B cell (primary cell): ENCODE results near the gene KLF16. TPM values are rescaled to one million over a fixed set of nuclear protein-coding genes. Genes with fewer than 3 reads are reported as not detected.
A peak's percentile ranks its signal among the peaks of the same experiment; 100 is the strongest.

Experiments
- ATAC-seq: fragments of 200-7000 bp; cut with Tn5 transposase; one replicate; pipeline ENCODE4 v1.10.0; 2021; ENCODE audit warnings: low read depth, mild to moderate bottlenecking, moderate number of reproducible peaks, moderate library complexity
- CTCF ChIA-PET: fragments of 350-600 bp; sonication (Branson Sonifier 250); formaldehyde crosslinking; loops from one replicate; lab custom pipeline; 2021; ENCODE audit warnings: antibody characterized with exemption, inconsistent platforms; lab: Charles Lee
- POLR2A ChIA-PET: fragments of 350-600 bp; sonication (Branson Sonifier 250); formaldehyde crosslinking; loops from one replicate; lab custom pipeline; 2021; ENCODE audit warnings: antibody characterized with exemption; lab: Charles Lee
- DNase-seq: peaks from one replicate; pipeline ENCODE4 v3.0.0; 2013
- H2AFZ ChIP-seq: 2 replicates; pipeline ENCODE4 v1.6.1; 2012; ENCODE audit warnings: mild to moderate bottlenecking, low read depth, low read length; ENCODE audit not compliant: insufficient read depth, poor library complexity, severe bottlenecking
- H3K27ac ChIP-seq, 2 donors: 1 replicate in 1 of 2; 2 replicates in 1 of 2; pipeline ENCODE4 v1.5.1; 2012 to 2013; ENCODE audit warnings: low read length in 2 of 2, mild to moderate bottlenecking in 2 of 2, moderate library complexity in 1 of 2
- H3K27me3 ChIP-seq, 4 experiments: fragments of 200-600 bp in 1 of 4; sonication (generic) in 1 of 4; replicated peaks in 1 of 4; 1 replicate in 2 of 4; 2 replicates in 2 of 4; pipeline versions ENCODE4 v1.6.1 to v1.7.0; 2013 to 2016; ENCODE audit warnings: low read length in 3 of 4, mild to moderate bottlenecking in 2 of 4, mixed read lengths in 1 of 4, moderate library complexity in 1 of 4; ENCODE audit not compliant: insufficient read depth in 4 of 4, control insufficient read depth in 3 of 4; ENCODE audit errors: control extremely low read depth in 1 of 4
- H3K36me3 ChIP-seq, 2 experiments: replicated peaks in 1 of 2; 1 replicate in 1 of 2; 2 replicates in 1 of 2; pipeline versions ENCODE4 v1.6.1 to v1.7.1; 2013; ENCODE audit warnings: low read length in 1 of 2; ENCODE audit not compliant: insufficient read depth in 2 of 2, control insufficient read depth in 1 of 2; ENCODE audit errors: control extremely low read depth in 1 of 2, extremely low read depth in 1 of 2
- H3K4me1 ChIP-seq, 2 donors: fragments of 200-600 bp in 1 of 2; sonication (generic) in 1 of 2; 1 replicate in 1 of 2; 2 replicates in 1 of 2; pipeline versions ENCODE4 v1.5.1 to v1.6.1; 2013 to 2017; ENCODE audit warnings: low read length in 2 of 2; ENCODE audit not compliant: control insufficient read depth in 2 of 2, insufficient read depth in 2 of 2
- H3K4me2 ChIP-seq: replicated peaks from 2 replicates; pipeline ENCODE3; 2012; ENCODE audit warnings: mild to moderate bottlenecking, low read depth, low read length; ENCODE audit not compliant: poor library complexity, severe bottlenecking
- H3K4me3 ChIP-seq, 5 experiments: fragments of 200-600 bp in 1 of 5; sonication (generic) in 1 of 5; 1 replicate in 3 of 5; 2 replicates in 2 of 5; pipeline versions ENCODE4 v1.5.1 to v1.7.0; 2011 to 2016; ENCODE audit warnings: low read length in 4 of 5, mild to moderate bottlenecking in 4 of 5, low read depth in 2 of 5, control low read depth in 1 of 5, moderate library complexity in 1 of 5; ENCODE audit not compliant: insufficient read depth in 1 of 5; ENCODE audit errors: control extremely low read depth in 1 of 5, extremely low read depth in 1 of 5
- H3K79me2 ChIP-seq: fragments of 200-600 bp; sonication (generic); one replicate; pipeline ENCODE4 v1.6.0; 2016; ENCODE audit warnings: low read length; ENCODE audit not compliant: control insufficient read depth, insufficient read depth
- H3K9ac ChIP-seq: fragments of 200-600 bp; sonication (generic); 2 replicates; pipeline ENCODE4 v1.6.1; 2017; ENCODE audit warnings: mild to moderate bottlenecking, low read length, moderate library complexity
- H3K9me3 ChIP-seq, 3 donors: one replicate each; pipeline versions ENCODE4 v1.6.1 to v1.7.1; 2013; ENCODE audit warnings: low read length in 2 of 3; ENCODE audit not compliant: control insufficient read depth in 2 of 3, insufficient read depth in 1 of 3; ENCODE audit errors: control extremely low read depth in 1 of 3
- H4K20me1 ChIP-seq: 2 replicates; pipeline ENCODE4 v1.6.0; 2012; ENCODE audit warnings: mild to moderate bottlenecking, low read length; ENCODE audit not compliant: insufficient read depth, control insufficient read depth, poor library complexity, severe bottlenecking
- H3K27ac Mint-ChIP-seq: one replicate; pipeline ENCODE4 v1.8.0; 2021; ENCODE audit warnings: mixed read lengths
- H3K27me3 Mint-ChIP-seq: one replicate; pipeline ENCODE4 v1.8.0; 2021; ENCODE audit warnings: mixed read lengths
- H3K4me1 Mint-ChIP-seq: one replicate; pipeline ENCODE4 v1.8.0; 2021; ENCODE audit warnings: mixed read lengths
- H3K4me3 Mint-ChIP-seq: one replicate; pipeline ENCODE4 v1.8.0; 2021; ENCODE audit warnings: mixed read lengths
- H3K9me3 Mint-ChIP-seq: one replicate; pipeline ENCODE4 v1.8.0; 2022; ENCODE audit warnings: mixed read lengths; ENCODE audit not compliant: insufficient read depth
- CTCF ChIP-seq: fragments of 200-600 bp; IDR thresholded peaks from one replicate; pipeline ENCODE4 v1.8.0; 2022; ENCODE audit warnings: antibody characterized with exemption, mild to moderate bottlenecking
- EZH2 ChIP-seq: IDR thresholded peaks from 2 replicates; pipeline ENCODE4 v1.6.1; 2012; ENCODE audit warnings: borderline replicate concordance, low read depth, mild to moderate bottlenecking, moderate library complexity, low read length; ENCODE audit not compliant: insufficient read depth, poor library complexity, severe bottlenecking
- WGBS: methylation state at CpG from one replicate; pipeline ENCODE4 v1.1.5; 2013; ENCODE audit warnings: missing lambda C conversion rate; ENCODE audit not compliant: insufficient coverage; 5-methylcytosine and 5-hydroxymethylcytosine counted together
- intact Hi-C: fragments of 100-400 bp; cut with micrococcal nuclease; formaldehyde crosslinking; loops from one replicate; pipeline ENCODE4 v1.10.0; 2022
- polyA plus RNA-seq: library from polyadenylated mRNA; depleted of rRNA; stranded (reverse); fragments of >200 nt; gene quantifications from 2 replicates; pipeline ENCODE4 v1.2.3, GENCODE V29; 2012
- total RNA-seq, 2 donors: library from RNA; stranded (reverse); fragments of 120-200 nt in 1 of 2; gene quantifications; 1 replicate in 1 of 2; 2 replicates in 1 of 2; pipeline versions ENCODE4 v1.2.3 to v1.2.4, GENCODE V29; 2013 to 2022

The KLF16 gene
- total and polyA plus RNA-seq, 2 donors (not counting 1 experiment from before 2014, with no cell fraction given): 29.7 to 49.0 TPM

DNA sequence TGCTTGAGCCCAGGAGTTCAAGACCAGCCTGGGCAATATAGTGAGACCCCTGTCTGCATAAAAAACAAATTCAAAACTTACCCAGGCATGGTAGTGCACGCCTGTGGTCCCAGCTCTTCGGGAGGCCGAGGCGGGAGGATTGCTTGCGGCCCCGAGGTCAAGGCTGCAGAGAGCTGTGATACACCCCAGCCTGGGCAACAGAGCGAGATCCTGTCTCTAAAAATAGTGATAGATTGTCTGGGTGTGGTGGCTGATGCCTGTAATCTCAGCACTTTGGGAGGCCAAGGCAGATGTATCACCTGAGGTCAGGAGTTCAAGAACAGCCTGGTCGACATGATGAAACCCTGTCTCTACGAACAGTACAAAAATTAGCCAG, 4.0 kb upstream of the KLF16 start:
- Histone ChIP-seq H3K27me3 (no peaks in the 10 kb centered on the region), H3K79me2 (peaks cover 39% of the 10 kb centered on the region), H3K4me1 (peaks cover 8 to 11% of the 10 kb centered on the region in 2 donors), H2AFZ (no peak overlapping the region), H3K4me3 (no peak overlapping the region), H3K9me3 (no peaks in the 10 kb centered on the region), H3K36me3 (peaks cover 0 to 10% of the 10 kb centered on the region in 2 experiments), H4K20me1 (peaks cover 17% of the 10 kb centered on the region), H3K4me2 (no peak overlapping the region), H3K27ac (no peak overlapping the region), H3K9ac (no peak overlapping the region)
- H3K4me1 Mint-ChIP-seq: peaks cover 7% of the 10 kb centered on the region
- WGBS: 95% methylated on average over 4 of the region's 9 CpGs
- intact Hi-C loops: no loop called here
- no peak for TF ChIP-seq EZH2
- ChIA-PET CTCF (interaction anchor here (1.4 kb wide), 1 partner anchor 8 kb away, joined by 5 read pairs; no protein-coding TSS in a partner anchor), POLR2A (interaction anchor here (0.6 kb wide), 1 partner anchor 96 kb away, joined by 4 read pairs; no protein-coding TSS in a partner anchor)
- peak overlapping the region; percentile 41 for H3K27ac Mint-ChIP-seq
- H3K27me3 Mint-ChIP-seq: no peaks in the 10 kb centered on the region
- DNase-seq (no peak), ATAC-seq (no peak)
- no peak overlapping the region for H3K4me3 Mint-ChIP-seq
- H3K9me3 Mint-ChIP-seq: no peaks in the 10 kb centered on the region

DNA sequence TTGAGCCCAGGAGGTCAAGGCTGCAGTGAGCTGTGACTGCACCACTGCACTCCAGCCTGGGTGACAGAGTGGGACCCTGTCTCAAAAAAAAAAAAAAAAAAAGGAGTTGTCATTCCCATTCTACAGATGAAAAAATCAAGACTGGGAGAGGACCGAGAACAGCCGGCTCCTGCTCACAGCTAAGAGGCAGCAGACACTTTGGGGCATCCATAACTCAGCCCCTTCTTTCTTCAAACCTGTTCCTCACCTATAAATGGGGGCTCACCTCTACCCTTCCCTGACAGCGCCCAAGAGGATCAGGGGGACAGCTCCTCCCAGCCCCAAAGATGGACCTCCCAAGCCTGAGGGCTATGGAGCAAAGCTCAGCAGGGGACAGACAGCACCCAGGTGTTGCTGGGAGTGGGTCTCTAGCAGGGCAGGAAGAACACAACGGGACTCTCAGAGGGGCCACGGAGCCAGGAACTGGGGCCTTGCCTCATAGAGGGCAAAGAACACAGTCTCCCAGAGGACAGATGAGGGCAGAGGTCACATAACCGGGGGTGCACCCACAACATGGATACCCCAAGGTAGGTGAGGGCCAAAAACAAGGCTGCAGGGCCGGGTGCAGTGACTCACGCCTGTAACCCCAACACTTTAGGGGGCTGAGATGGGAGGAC, 3.4 kb upstream of the KLF16 start:
- H3K9me3 ChIP-seq: no peaks in the 10 kb centered on the region
- intact Hi-C loops: no loop called here
- no peak overlapping the region for H3K4me2 ChIP-seq
- 92% methylated on average over 6 of the region's 8 CpGs for WGBS
- Mint-ChIP-seq H3K27ac (peak overlapping the region; percentile 53), H3K4me1 (peaks cover 12% of the 10 kb centered on the region), H3K27me3 (no peaks in the 10 kb centered on the region), H3K9me3 (no peaks in the 10 kb centered on the region), H3K4me3 (no peak overlapping the region)
- ChIA-PET CTCF (interaction anchor here (0.7 to 3.1 kb wide), 4 partner anchors 8 to 1962 kb away, joined by 3 to 22 read pairs (median 10); no protein-coding TSS in a partner anchor), POLR2A (interaction anchor here (0.6 kb wide), 1 partner anchor 97 kb away, joined by 4 read pairs; no protein-coding TSS in a partner anchor)
- no peaks in the 10 kb centered on the region for H3K27me3 ChIP-seq
- H4K20me1 ChIP-seq: peaks cover 17% of the 10 kb centered on the region
- H3K4me1 ChIP-seq: peaks cover 10 to 15% of the 10 kb centered on the region in 2 donors
- H3K36me3 ChIP-seq: peaks cover 0 to 8% of the 10 kb centered on the region in 2 experiments
- H3K4me3 ChIP-seq: no peak overlapping the region
- DNase-seq: no peak
- H2AFZ ChIP-seq: no peak overlapping the region
- no peak overlapping the region for H3K27ac ChIP-seq
- H3K79me2 ChIP-seq: peaks cover 39% of the 10 kb centered on the region
- TF ChIP-seq EZH2: no peak
- TF ChIP-seq CTCF: no peak
- no peak for ATAC-seq
- H3K9ac ChIP-seq: no peak overlapping the region
